ENCODE data around the gene RPUSD1.

- TF ChIP-seq, protein P1, sequence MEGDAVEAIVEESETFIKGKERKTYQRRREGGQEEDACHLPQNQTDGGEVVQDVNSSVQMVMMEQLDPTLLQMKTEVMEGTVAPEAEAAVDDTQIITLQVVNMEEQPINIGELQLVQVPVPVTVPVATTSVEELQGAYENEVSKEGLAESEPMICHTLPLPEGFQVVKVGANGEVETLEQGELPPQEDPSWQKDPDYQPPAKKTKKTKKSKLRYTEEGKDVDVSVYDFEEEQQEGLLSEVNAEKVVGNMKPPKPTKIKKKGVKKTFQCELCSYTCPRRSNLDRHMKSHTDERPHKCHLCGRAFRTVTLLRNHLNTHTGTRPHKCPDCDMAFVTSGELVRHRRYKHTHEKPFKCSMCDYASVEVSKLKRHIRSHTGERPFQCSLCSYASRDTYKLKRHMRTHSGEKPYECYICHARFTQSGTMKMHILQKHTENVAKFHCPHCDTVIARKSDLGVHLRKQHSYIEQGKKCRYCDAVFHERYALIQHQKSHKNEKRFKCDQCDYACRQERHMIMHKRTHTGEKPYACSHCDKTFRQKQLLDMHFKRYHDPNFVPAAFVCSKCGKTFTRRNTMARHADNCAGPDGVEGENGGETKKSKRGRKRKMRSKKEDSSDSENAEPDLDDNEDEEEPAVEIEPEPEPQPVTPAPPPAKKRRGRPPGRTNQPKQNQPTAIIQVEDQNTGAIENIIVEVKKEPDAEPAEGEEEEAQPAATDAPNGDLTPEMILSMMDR (IDR thresholded peaks at IDR 0.05; ENCODE audit: insufficient read depth, low read length, poor library complexity, severe bottlenecking), result no peak
- no peak for TF ChIP-seq EZH2phosphoT487 (conservative IDR thresholded peaks at IDR 0.05; ENCODE audit: low read length)
Observed at GRCh38 chr16:805474-805873, 17.3 kb upstream of the RPUSD1 start.
